Astrocyte (in vitro differentiated cells and primary cell): ENCODE data around the gene DISP3. TPM values are rescaled to one million over a fixed set of nuclear protein-coding genes. Genes with fewer than 3 reads are reported as not detected.

ENCODE experiments used
- DNase-seq: peaks from one replicate; pipeline ENCODE4 v3.0.0-alpha.2; 2010; ENCODE audit warnings: low read depth
- FAIRE-seq: peaks from 2 replicates; lab custom pipeline; 2011; peaks lifted over from hg19 to GRCh38; lab: Jason Lieb, UNC
- H2AFZ ChIP-seq: 2 replicates; pipeline ENCODE4 v1.6.0; 2012; ENCODE audit warnings: low read depth, low read length, inconsistent platforms
- H3K27ac ChIP-seq: 2 replicates; pipeline ENCODE4 v1.5.1; 2011; ENCODE audit warnings: low read depth, low read length, inconsistent platforms
- H3K27me3 ChIP-seq: 2 replicates; pipeline ENCODE4 v1.6.0; 2011; ENCODE audit warnings: low read length, inconsistent platforms; ENCODE audit not compliant: insufficient read depth
- H3K36me3 ChIP-seq: 2 replicates; pipeline ENCODE4 v1.5.1; 2011; ENCODE audit warnings: low read length, inconsistent platforms; ENCODE audit not compliant: insufficient read depth
- H3K4me1 ChIP-seq: 2 replicates; pipeline ENCODE4 v1.5.1; 2011; ENCODE audit warnings: low read length, inconsistent platforms; ENCODE audit not compliant: insufficient read depth
- H3K4me2 ChIP-seq: 2 replicates; pipeline ENCODE4 v1.6.0; 2012; ENCODE audit warnings: low read length, inconsistent platforms
- H3K4me3 ChIP-seq: 2 replicates; pipeline ENCODE4 v1.5.1; 2011; ENCODE audit warnings: low read depth, mild to moderate bottlenecking, low read length, inconsistent platforms; ENCODE audit not compliant: insufficient read depth
- H3K79me2 ChIP-seq: 2 replicates; pipeline ENCODE4 v1.6.0; 2012; ENCODE audit warnings: mild to moderate bottlenecking, low read length, inconsistent platforms; ENCODE audit not compliant: insufficient read depth
- H3K9ac ChIP-seq: 2 replicates; pipeline ENCODE4 v1.6.0; 2012; ENCODE audit warnings: mild to moderate bottlenecking, low read length, inconsistent platforms
- H3K9me3 ChIP-seq: 2 replicates; pipeline ENCODE4 v1.5.1; 2012; ENCODE audit warnings: low read depth, mild to moderate bottlenecking, low read length, inconsistent platforms; ENCODE audit not compliant: insufficient read depth
- H4K20me1 ChIP-seq: 2 replicates; pipeline ENCODE4 v1.6.0; 2012; ENCODE audit warnings: low read length, inconsistent platforms; ENCODE audit not compliant: insufficient read depth
- H3K27ac Mint-ChIP-seq: one replicate; pipeline ENCODE4 v1.8.0; 2021; ENCODE audit warnings: mild to moderate bottlenecking, mixed read lengths; ENCODE audit not compliant: unreplicated experiment
- H3K27me3 Mint-ChIP-seq: one replicate; pipeline ENCODE4 v1.8.0; 2021; ENCODE audit warnings: low read depth, mixed read lengths; ENCODE audit not compliant: unreplicated experiment
- H3K36me3 Mint-ChIP-seq: one replicate; pipeline ENCODE4 v1.8.0; 2021; ENCODE audit warnings: low read depth, mixed read lengths; ENCODE audit not compliant: unreplicated experiment
- H3K4me1 Mint-ChIP-seq: one replicate; pipeline ENCODE4 v1.8.0; 2021; ENCODE audit warnings: low read depth, mixed read lengths; ENCODE audit not compliant: unreplicated experiment
- H3K4me3 Mint-ChIP-seq: one replicate; pipeline ENCODE4 v1.8.0; 2021; ENCODE audit warnings: mild to moderate bottlenecking, moderate library complexity, mixed read lengths; ENCODE audit not compliant: unreplicated experiment
- H3K9me3 Mint-ChIP-seq: one replicate; pipeline ENCODE4 v1.8.0; 2021; ENCODE audit warnings: mild to moderate bottlenecking, mixed read lengths; ENCODE audit not compliant: unreplicated experiment
- CTCF ChIP-seq: IDR thresholded peaks from 2 replicates; pipeline ENCODE4 v1.5.1; 2011; ENCODE audit warnings: low read depth, mild to moderate bottlenecking, inconsistent platforms, low read length, moderate library complexity; ENCODE audit not compliant: insufficient read depth
- EZH2 ChIP-seq: IDR thresholded peaks from 2 replicates; pipeline ENCODE4 v1.6.1; 2012; ENCODE audit warnings: mild to moderate bottlenecking, low read length, inconsistent platforms; ENCODE audit not compliant: insufficient read depth
- total RNA-seq: library from RNA; stranded (reverse); gene quantifications from 2 replicates; pipeline ENCODE4 v1.2.1, GENCODE V29; 2021

Gene DISP3
- total RNA-seq, 1 donor from 2014 or later = 0.32 TPM

DNA sequence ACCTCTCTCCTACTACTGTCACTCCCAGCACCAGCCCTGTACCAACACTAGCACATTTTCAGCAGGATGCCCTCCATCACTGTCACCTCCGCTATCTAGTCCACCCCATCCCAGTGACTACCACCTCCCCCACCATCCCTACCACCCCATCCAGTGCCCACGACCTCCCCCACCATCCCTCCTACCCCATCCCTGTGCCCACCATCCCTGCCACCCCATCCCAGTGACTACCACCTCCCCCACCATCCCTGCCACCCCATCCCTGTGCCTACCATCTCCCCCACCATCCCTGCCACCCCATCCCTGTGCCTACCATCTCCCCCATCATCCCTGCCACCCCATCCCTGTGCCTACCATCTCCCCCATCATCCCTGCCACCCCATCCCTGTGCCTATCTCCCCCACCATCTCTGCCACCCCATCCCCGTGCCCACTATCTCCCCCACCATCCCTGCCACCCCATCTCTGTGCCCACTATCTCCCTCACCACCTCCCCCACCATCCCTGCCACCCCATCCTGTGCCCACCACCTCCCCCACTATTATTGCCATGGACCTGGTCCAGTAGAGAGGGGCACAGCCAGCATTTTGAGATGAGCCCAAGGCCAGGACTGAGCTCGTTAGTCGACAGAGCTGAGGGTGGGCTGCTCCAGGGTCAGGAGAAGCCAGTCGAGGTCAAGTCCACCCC lies 45.7 kb downstream of the DISP3 start:
- Mint-ChIP-seq H3K27ac (no peak overlapping the region), H3K4me3 (no peak overlapping the region), H3K9me3 (no peaks in the 10 kb centered on the region), H3K27me3 (peaks cover 32% of the 10 kb centered on the region), H3K36me3 (no peaks in the 10 kb centered on the region), H3K4me1 (no peaks in the 10 kb centered on the region)
- Histone ChIP-seq H4K20me1 (no peaks in the 10 kb centered on the region), H3K79me2 (no peaks in the 10 kb centered on the region), H3K9ac (no peak overlapping the region), H3K27ac (no peak overlapping the region), H3K4me3 (no peak overlapping the region), H3K4me2 (no peak overlapping the region), H2AFZ (no peak overlapping the region), H3K27me3 (no peaks in the 10 kb centered on the region), H3K9me3 (no peaks in the 10 kb centered on the region), H3K4me1 (no peaks in the 10 kb centered on the region), H3K36me3 (no peaks in the 10 kb centered on the region)
- TF ChIP-seq CTCF (no peak), EZH2 (no peak)
- DNase-seq (no peak), FAIRE-seq (no peak)

- DNase-seq (no peak), FAIRE-seq (no peak)
- no peak overlapping the region for H3K4me3 Mint-ChIP-seq
Observed at GRCh38 chr1:11525151-11525505, 46.2 kb downstream of the DISP3 start.

More at GRCh38 chr1:11525151-11525505, 46.2 kb downstream of the DISP3 start:
- TF ChIP-seq EZH2 (no peak), CTCF (no peak)
- Histone ChIP-seq H3K79me2 (no peaks in the 10 kb centered on the region), H3K4me3 (no peak overlapping the region), H3K9me3 (no peaks in the 10 kb centered on the region), H3K27ac (no peak overlapping the region), H3K27me3 (no peaks in the 10 kb centered on the region), H3K4me2 (no peak overlapping the region), H3K9ac (no peak overlapping the region), H4K20me1 (no peaks in the 10 kb centered on the region), H2AFZ (no peak overlapping the region), H3K36me3 (no peaks in the 10 kb centered on the region), H3K4me1 (no peaks in the 10 kb centered on the region)
- H3K4me1 Mint-ChIP-seq = no peaks in the 10 kb centered on the region
- no peaks in the 10 kb centered on the region for H3K9me3 Mint-ChIP-seq
- H3K27ac Mint-ChIP-seq = no peak overlapping the region
- peaks cover 33% of the 10 kb centered on the region for H3K27me3 Mint-ChIP-seq
- no peaks in the 10 kb centered on the region for H3K36me3 Mint-ChIP-seq
